SK-N-SH treated with all-trans-retinoic acid at 6 μM for 48 hours (cell line): Measurements from ENCODE around the gene ABI3BP.

Experiments used
- ARNTL ChIP-seq: fragments of 450-650 bp; formaldehyde crosslinking; IDR thresholded peaks from 2 replicates; pipeline ENCODE4 v1.5.0; 2020; ENCODE audit warnings: low read depth, mild to moderate bottlenecking, moderate library complexity, borderline replicate concordance
- BACH2 ChIP-seq: fragments of 250-450 bp; sonication (Bioruptor Pico); IDR thresholded peaks from 2 replicates; pipeline ENCODE4 v1.9.0; 2021; ENCODE audit warnings: mild to moderate bottlenecking, borderline replicate concordance
- CREB5 ChIP-seq: fragments of 250-450 bp; sonication (Bioruptor Pico); IDR thresholded peaks from 2 replicates; pipeline ENCODE4 v1.5.1; 2020; ENCODE audit warnings: low read depth, mild to moderate bottlenecking, moderate library complexity
- ESRRG ChIP-seq: fragments of 250-450 bp; sonication (Bioruptor Pico); IDR thresholded peaks from 2 replicates; pipeline ENCODE4 v1.6.1; 2021; ENCODE audit warnings: mild to moderate bottlenecking
- PPARA ChIP-seq: fragments of 250-450 bp; sonication (Bioruptor Pico); IDR thresholded peaks from 2 replicates; pipeline ENCODE4 v1.5.0; 2020; ENCODE audit warnings: mild to moderate bottlenecking, borderline replicate concordance
- RARB ChIP-seq: fragments of 250-450 bp; sonication (Bioruptor Pico); IDR thresholded peaks from 2 replicates; pipeline ENCODE4 v1.8.0; 2021; ENCODE audit warnings: mild to moderate bottlenecking, moderate library complexity
- TOX ChIP-seq: fragments of 250-450 bp; sonication (Bioruptor Pico); IDR thresholded peaks from 2 replicates; pipeline ENCODE4 v1.8.0; 2021; ENCODE audit warnings: mild to moderate bottlenecking, moderate library complexity, borderline replicate concordance
- ZFP3 ChIP-seq: fragments of 250-450 bp; sonication (Bioruptor Pico); IDR thresholded peaks from 2 replicates; pipeline ENCODE4 v1.5.0; 2020; ENCODE audit warnings: mild to moderate bottlenecking, moderate library complexity
- ZFP30 ChIP-seq: fragments of 450-650 bp; formaldehyde crosslinking; IDR thresholded peaks from 2 replicates; pipeline ENCODE4 v1.5.0; 2022; ENCODE audit warnings: mild to moderate bottlenecking, moderate library complexity
- ZNF70 ChIP-seq: fragments of 450-650 bp; formaldehyde crosslinking; IDR thresholded peaks from 2 replicates; pipeline ENCODE4 v1.5.0; 2020; ENCODE audit warnings: mild to moderate bottlenecking, moderate library complexity
- TF ChIP-seq, protein P1 (sequence below): fragments of 250-450 bp; sonication (Bioruptor Pico); IDR thresholded peaks from 2 replicates; pipeline ENCODE4 v1.8.0; 2021; ENCODE audit warnings: low read depth, mild to moderate bottlenecking, moderate library complexity, borderline replicate concordance

DNA sequence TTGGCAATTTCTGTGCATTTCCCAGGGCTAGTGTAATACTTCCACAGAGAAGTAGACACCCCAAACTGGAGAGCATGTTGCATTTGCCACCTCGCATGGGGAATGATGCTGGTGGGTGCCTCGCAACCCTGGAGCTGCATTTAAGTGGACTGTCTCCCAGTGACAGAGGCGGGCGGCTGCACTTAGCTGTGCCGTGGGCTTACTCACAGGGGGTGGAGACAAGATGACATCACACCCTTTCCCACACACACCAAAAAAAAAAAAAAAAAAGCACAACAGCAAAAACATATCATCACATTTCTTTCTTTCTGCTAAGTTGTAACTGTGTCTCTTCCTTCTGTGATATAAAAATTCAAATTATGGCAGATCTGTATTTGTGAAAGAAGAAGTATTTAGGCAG, at the start of gene ABI3BP:
- TF ChIP-seq ESRRG (CRISPR knock-in tag) (no peak), ARNTL (CRISPR knock-in tag) (no peak), BACH2 (CRISPR knock-in tag) (no peak), ZNF70 (CRISPR knock-in tag) (no peak), ZFP30 (no peak), PPARA (CRISPR knock-in tag) (no peak), ZFP3 (no peak), RARB (CRISPR knock-in tag) (no peak), CREB5 (CRISPR knock-in tag) (no peak), TOX (CRISPR knock-in tag) (no peak)
- TF ChIP-seq, protein P1, sequence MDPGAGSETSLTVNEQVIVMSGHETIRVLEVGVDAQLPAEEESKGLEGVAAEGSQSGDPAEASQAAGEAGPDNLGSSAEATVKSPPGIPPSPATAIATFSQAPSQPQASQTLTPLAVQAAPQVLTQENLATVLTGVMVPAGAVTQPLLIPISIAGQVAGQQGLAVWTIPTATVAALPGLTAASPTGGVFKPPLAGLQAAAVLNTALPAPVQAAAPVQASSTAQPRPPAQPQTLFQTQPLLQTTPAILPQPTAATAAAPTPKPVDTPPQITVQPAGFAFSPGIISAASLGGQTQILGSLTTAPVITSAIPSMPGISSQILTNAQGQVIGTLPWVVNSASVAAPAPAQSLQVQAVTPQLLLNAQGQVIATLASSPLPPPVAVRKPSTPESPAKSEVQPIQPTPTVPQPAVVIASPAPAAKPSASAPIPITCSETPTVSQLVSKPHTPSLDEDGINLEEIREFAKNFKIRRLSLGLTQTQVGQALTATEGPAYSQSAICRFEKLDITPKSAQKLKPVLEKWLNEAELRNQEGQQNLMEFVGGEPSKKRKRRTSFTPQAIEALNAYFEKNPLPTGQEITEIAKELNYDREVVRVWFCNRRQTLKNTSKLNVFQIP (CRISPR knock-in tag), result no peak
